HG02852 (cell line): ENCODE data around the gene RGL4.
"Not testable (repeated sequence)": the region's sequence is repeated elsewhere in the genome, so short reads cannot be mapped to it uniquely, and the experiment has no call there.

Experiments
- ATAC-seq: cut with Tn5 transposase; IDR thresholded peaks from one replicate; pipeline ENCODE4 v1.9.1; 2021; ENCODE audit warnings: mild to moderate bottlenecking, moderate library complexity; ENCODE audit not compliant: unreplicated experiment

Gene RGL4

GRCh38 chr22:23728108-23728507 lies 37.3 kb downstream of the RGL4 start:
- ATAC-seq = not testable (repeated sequence)

DNA sequence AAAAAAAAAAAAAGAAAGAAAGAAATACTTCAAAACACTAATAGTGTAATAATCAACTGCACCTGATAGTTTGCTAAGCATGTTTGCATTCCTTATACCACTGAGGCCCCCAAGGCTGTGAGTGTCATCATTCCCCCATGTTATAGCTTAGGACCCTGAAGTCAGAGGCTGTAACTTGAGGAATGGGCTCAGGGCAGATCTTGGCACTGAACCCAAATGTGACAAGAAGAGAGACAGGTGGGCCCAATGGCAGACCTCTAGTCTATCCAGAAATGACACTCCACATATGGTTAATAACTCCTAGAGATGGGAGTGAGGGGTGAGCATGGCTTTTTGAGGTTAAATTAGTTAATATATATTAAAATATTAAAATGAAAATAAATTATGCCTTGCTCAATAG lies 46.9 kb downstream of the RGL4 start:
- no peak for ATAC-seq

DNA sequence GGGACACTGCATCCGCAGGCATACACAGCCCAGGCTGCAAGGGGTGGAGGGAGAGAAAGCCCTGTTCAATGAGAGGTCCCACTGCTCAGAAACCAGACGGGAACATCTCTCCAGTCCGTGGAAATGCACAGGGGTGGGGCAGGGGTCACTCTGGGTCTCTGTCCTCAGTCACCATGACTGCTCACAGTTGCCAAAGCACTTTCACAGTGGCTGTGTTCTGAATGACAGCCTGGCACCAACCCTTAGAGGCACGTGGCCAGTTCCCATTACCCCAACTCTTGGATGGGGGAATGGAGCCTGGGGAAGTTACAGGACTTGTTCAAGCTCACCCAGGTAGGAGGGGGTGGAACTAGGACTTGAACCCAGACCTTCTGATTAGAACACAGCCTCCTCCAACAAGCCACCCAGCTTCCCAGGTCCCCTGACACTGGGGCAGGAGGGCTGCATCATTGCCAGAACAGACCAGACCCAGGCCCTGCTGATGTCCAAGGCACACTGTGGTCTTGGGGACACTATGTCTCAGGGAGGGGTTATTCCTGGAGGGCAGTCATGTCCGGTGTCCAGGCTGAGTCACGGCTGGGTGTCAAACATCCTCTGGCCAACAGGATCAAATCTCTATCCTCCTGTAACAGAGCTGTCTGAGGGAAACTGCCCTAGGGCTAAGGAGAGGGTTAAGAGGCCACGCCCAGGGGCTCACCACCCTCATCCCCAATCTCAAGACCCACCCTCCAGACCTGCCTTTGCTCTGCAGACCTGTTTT lies 51.9 kb downstream of the RGL4 start:
- ATAC-seq = no peak

GRCh38 chr22:23743303-23743705 lies 52.5 kb downstream of the RGL4 start:
- ATAC-seq = no peak

- ATAC-seq = no peak
Observed at GRCh38 chr22:23744001-23744400, 53.2 kb downstream of the RGL4 start.

DNA sequence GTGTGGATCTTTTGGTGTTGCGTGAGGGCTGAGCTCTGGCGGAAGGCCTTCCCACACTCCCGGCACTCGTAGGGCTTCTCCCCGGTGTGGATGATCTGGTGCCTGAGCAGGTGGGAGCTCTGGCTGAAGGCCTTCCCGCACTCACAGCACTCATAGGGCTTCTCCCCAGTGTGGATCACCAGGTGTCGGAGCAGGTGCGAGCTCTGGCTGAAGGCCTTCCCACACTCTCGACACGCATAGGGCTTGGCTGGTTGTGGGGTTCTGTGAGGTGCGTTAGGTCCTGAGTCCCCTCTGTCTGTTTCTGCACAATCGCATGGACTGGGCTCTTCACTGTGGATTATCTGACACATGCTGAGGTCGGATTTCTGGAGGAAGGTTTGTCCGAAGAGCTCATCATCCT lies 53.7 kb downstream of the RGL4 start:
- ATAC-seq = no peak

GRCh38 chr22:23745791-23746190 lies 55.0 kb downstream of the RGL4 start:
- ATAC-seq = no peak
